Chondrocyte (in vitro differentiated cells): Measurements from ENCODE around the gene KANTR. TPM values are rescaled to one million over a fixed set of nuclear protein-coding genes. Genes with fewer than 3 reads are reported as not detected.

Experiments used
- DNase-seq: peaks from one replicate; pipeline ENCODE4 v3.0.0; 2021; ENCODE audit warnings: mixed read lengths, low spot score
- H3K27ac Mint-ChIP-seq: one replicate; pipeline ENCODE4 v1.8.0; 2021; ENCODE audit warnings: mild to moderate bottlenecking, moderate library complexity, mixed read lengths; ENCODE audit not compliant: unreplicated experiment
- H3K27me3 Mint-ChIP-seq: 2 replicates; pipeline ENCODE4 v1.8.0; 2021; ENCODE audit warnings: low read depth, mixed read lengths
- H3K36me3 Mint-ChIP-seq: 2 replicates; pipeline ENCODE4 v1.8.0; 2021; ENCODE audit warnings: low read depth, mixed read lengths
- H3K4me1 Mint-ChIP-seq: 2 replicates; pipeline ENCODE4 v1.8.0; 2021; ENCODE audit warnings: low read depth, mild to moderate bottlenecking, mixed read lengths
- H3K4me3 Mint-ChIP-seq: one replicate; pipeline ENCODE4 v1.8.0; 2021; ENCODE audit warnings: mild to moderate bottlenecking, moderate library complexity, mixed read lengths; ENCODE audit not compliant: unreplicated experiment
- H3K9me3 Mint-ChIP-seq: 2 replicates; pipeline ENCODE4 v1.8.0; 2021; ENCODE audit warnings: low read depth, mixed read lengths
- total RNA-seq: library from RNA; stranded (reverse); gene quantifications from 3 replicates; pipeline ENCODE4 v1.2.1, GENCODE V29; 2021
- TF ChIP-seq, protein P1 (sequence below): fragments of 200-600 bp; sonication (generic); IDR thresholded peaks from 2 replicates; pipeline ENCODE4 v1.5.0; 2021; ENCODE audit warnings: antibody characterized with exemption, mild to moderate bottlenecking, moderate library complexity

KANTR gene
- total RNA-seq, 1 donor from 2014 or later: 6.6 TPM

- no peaks in the 10 kb centered on the region for H3K27me3 Mint-ChIP-seq
- H3K9me3 Mint-ChIP-seq: peaks cover 7% of the 10 kb centered on the region
- peak overlapping the region; percentile 82 for H3K27ac Mint-ChIP-seq
Observed at GRCh38 chrX:53082773-53083616, 10.9 kb upstream of the KANTR start.

DNA sequence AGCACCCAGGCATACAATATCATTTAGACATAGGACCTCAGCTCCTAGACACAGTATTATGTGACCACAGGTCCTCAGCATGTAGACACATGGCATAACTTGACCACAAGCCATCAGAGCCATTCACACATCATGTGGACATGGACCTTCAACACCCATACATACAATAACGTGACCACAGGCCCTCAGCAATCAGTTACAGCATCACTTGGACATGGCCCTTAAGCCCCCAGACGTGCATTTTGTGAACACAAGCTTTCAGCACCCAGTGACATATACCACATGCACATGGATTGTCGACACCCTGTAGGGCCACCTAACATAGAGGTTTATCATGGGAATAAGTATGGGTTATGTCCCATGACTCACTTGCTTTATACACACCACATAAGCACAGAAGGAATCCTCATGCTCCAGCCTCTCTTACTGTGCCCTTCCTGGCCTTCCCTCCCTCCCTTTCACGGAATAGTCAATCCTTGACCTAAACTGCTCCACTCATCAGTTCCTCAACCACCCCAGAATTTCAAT is 9.8 kb upstream of the KANTR start:
- TF ChIP-seq, protein P1, sequence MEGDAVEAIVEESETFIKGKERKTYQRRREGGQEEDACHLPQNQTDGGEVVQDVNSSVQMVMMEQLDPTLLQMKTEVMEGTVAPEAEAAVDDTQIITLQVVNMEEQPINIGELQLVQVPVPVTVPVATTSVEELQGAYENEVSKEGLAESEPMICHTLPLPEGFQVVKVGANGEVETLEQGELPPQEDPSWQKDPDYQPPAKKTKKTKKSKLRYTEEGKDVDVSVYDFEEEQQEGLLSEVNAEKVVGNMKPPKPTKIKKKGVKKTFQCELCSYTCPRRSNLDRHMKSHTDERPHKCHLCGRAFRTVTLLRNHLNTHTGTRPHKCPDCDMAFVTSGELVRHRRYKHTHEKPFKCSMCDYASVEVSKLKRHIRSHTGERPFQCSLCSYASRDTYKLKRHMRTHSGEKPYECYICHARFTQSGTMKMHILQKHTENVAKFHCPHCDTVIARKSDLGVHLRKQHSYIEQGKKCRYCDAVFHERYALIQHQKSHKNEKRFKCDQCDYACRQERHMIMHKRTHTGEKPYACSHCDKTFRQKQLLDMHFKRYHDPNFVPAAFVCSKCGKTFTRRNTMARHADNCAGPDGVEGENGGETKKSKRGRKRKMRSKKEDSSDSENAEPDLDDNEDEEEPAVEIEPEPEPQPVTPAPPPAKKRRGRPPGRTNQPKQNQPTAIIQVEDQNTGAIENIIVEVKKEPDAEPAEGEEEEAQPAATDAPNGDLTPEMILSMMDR: no peak
- peaks cover 7% of the 10 kb centered on the region for H3K9me3 Mint-ChIP-seq
- H3K4me1 Mint-ChIP-seq: peaks cover 53% of the 10 kb centered on the region
- no peaks in the 10 kb centered on the region for H3K27me3 Mint-ChIP-seq
- peak overlapping the region; percentile 73 for H3K27ac Mint-ChIP-seq
- no peak for DNase-seq
- H3K4me3 Mint-ChIP-seq: no peak overlapping the region
- H3K36me3 Mint-ChIP-seq: peaks cover 11% of the 10 kb centered on the region

More at GRCh38 chrX:53082773-53083616, 10.9 kb upstream of the KANTR start:
- TF ChIP-seq, protein P1: no peak
- Mint-ChIP-seq H3K4me1 (peaks cover 45% of the 10 kb centered on the region), H3K4me3 (peak overlapping the region; percentile 83), H3K36me3 (peaks cover 11% of the 10 kb centered on the region)
- DNase-seq: no peak

DNA sequence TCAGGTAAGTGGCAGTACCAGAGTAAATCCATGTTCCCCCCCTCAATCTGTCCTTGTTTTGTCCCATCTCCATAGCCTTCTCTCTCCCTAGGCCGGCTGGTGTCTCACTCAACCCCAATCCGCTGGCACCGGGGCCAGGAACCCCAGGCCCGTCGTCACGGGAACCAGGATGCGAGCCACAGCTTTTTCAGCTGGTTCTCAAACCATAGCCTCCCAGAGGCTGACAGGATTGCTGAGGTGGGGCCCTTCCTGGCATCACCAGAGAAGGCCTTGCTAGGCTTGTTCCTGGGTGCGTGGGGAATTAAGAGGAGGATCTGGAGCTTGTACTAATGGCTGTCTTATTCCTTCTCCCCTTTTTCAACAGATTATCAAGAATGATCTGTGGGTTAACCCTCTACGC is 9.1 kb upstream of the KANTR start:
- no peaks in the 10 kb centered on the region for H3K27me3 Mint-ChIP-seq
- H3K4me1 Mint-ChIP-seq: peaks cover 53% of the 10 kb centered on the region
- no peak overlapping the region for H3K27ac Mint-ChIP-seq
- peaks cover 11% of the 10 kb centered on the region for H3K36me3 Mint-ChIP-seq
- H3K9me3 Mint-ChIP-seq: peaks cover 7% of the 10 kb centered on the region
- no peak for DNase-seq
- TF ChIP-seq, protein P1: no peak
- H3K4me3 Mint-ChIP-seq: no peak overlapping the region

- TF ChIP-seq, protein P1: no peak
- Mint-ChIP-seq H3K4me1 (peaks cover 51% of the 10 kb centered on the region), H3K4me3 (no peak overlapping the region)
Observed at GRCh38 chrX:53085661-53086229, 8.2 kb upstream of the KANTR start.

DNA sequence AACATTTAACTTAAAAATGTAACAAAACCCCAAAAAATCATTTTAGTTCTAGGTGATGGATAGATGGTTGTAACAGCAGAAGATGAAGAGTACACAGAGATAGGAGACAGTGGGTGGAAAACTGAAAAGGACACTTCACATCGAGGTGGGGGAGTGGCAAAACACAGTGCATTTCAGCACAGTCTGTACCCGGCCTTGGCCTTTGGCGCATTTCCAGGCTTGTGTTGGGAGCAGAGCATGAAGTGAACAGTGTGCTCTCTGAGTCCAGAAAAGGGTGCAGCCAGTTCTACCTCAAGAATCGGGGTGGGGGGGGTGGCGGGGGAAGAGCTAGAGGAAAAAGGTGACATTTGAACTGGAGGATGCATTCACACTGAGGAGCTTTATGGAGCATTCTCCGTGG is 7.5 kb upstream of the KANTR start:
- no peaks in the 10 kb centered on the region for H3K27me3 Mint-ChIP-seq
- TF ChIP-seq, protein P1: no peak
- H3K9me3 Mint-ChIP-seq: peaks cover 7% of the 10 kb centered on the region
- H3K27ac Mint-ChIP-seq: no peak overlapping the region
- no peak for DNase-seq
- H3K4me3 Mint-ChIP-seq: no peak overlapping the region
- H3K36me3 Mint-ChIP-seq: peaks cover 11% of the 10 kb centered on the region
- peaks cover 48% of the 10 kb centered on the region for H3K4me1 Mint-ChIP-seq

More at GRCh38 chrX:53085661-53086229, 8.2 kb upstream of the KANTR start:
- H3K27me3 Mint-ChIP-seq: no peaks in the 10 kb centered on the region
- H3K9me3 Mint-ChIP-seq: peaks cover 7% of the 10 kb centered on the region
- H3K36me3 Mint-ChIP-seq: peaks cover 11% of the 10 kb centered on the region
- H3K27ac Mint-ChIP-seq: no peak overlapping the region
- DNase-seq: no peak
